ENCODE data around the gene ATXN7L1.
A peak's percentile ranks its signal among the peaks of the same experiment; 100 is the strongest.

ATXN7L1 gene

DNA sequence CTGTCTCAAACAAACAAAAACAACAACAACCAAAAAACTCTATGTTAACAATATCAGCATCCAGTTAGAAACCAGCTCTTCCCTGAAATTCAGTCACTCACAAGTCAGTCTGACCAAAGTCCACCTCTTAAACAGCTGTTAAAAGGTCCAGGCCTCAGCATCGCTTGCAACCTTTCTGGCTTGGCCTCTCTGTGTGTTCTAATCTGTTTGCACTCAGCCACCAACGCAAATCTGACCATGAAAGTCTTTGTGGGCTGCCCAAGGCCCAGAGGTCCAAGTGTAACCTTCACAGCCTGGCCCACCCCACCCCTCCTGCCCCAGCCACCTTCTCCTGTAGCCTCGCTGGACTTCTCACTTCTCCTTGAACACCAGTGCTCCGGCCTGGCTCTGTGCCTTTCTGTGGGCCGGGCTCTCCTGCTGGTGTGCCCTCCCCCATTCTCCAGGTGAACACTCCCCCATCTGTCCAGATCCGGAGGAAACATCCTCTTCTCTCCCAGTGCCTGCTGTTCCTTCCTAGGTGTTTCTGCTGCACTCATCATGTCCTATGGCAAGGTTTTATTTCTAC lies 222.9 kb downstream of the ATXN7L1 start:
- no peak for DNase-seq (ENCODE audit: low read depth in 2 of 3, low spot score in 2 of 3)

GRCh38 chr7:105652359-105652993 lies 223.9 kb downstream of the ATXN7L1 start:
- peak in 1 of 3 experiments; percentile 40 for DNase-seq (ENCODE audit: low read depth in 2 of 3, low spot score in 2 of 3)

GRCh38 chr7:105651798-105652197 lies 224.6 kb downstream of the ATXN7L1 start:
- no peak for DNase-seq (ENCODE audit: low read depth in 2 of 3, low spot score in 2 of 3)

DNA sequence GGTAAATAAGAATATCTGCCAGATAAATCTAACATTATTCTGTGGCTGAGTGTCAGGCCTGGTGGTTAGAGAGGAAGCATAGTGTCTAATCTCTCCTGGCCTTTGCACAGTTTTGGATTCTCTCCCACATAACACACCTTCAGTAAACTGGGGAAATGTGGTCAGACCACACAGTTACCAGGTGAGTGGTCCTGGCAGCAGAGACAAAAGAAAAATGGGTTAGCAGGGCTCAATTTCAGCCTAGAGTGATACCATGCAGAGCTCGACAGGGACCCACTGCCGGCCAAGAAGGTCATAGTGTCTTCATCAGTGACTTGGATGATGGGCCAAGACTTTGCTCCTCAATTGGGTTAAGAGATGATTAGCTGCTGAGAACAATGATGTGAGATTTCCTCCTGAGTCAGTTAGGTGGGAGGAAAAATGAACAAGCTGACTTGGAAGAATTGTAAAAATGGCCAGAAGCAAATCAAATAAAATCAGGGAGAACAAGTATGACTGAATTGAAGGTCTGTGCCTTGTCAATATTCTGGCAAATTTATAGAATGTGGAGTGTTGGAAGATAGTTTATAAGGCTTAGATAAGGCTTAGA lies 225.9 kb downstream of the ATXN7L1 start:
- no peak for DNase-seq (ENCODE audit: low read depth in 2 of 3, low spot score in 2 of 3)

GRCh38 chr7:105649727-105650381 lies 226.5 kb downstream of the ATXN7L1 start:
- DNase-seq (ENCODE audit: low read depth in 2 of 3, low spot score in 2 of 3): no peak

GRCh38 chr7:105648561-105649401 lies 227.6 kb downstream of the ATXN7L1 start:
- DNase-seq (ENCODE audit: low read depth in 2 of 3, low spot score in 2 of 3): no peak

DNA sequence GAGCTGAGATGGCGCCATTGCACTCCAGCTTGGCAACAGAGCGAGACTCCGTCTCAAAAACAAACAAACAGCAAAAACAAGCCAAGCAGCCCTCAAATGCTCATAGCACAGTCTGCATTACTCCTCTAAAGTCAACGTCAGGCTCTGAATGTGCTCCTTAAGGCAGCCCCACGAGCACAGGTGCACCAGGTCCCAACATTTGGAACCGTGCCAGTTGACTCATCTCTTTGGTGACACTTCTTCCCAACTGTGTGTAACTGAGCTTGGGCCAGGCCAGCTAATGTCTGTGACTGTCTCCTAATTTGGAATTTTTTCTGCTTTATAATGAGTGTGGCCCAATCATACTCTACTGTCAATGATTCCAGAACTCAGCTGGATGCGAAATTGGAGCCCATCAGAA lies 228.8 kb downstream of the ATXN7L1 start:
- DNase-seq (ENCODE audit: low read depth in 2 of 3, low spot score in 2 of 3): no peak

- DNase-seq (ENCODE audit: low read depth in 2 of 3, low spot score in 2 of 3): no peak
Measured at GRCh38 chr7:105644937-105645336, 231.5 kb downstream of the ATXN7L1 start.

GRCh38 chr7:105643851-105644250 lies 232.5 kb downstream of the ATXN7L1 start:
- DNase-seq (ENCODE audit: low read depth in 2 of 3, low spot score in 2 of 3): no peak

- no peak for DNase-seq (ENCODE audit: low read depth in 2 of 3, low spot score in 2 of 3)
Measured at GRCh38 chr7:105643384-105643783, 233.0 kb downstream of the ATXN7L1 start.

DNA sequence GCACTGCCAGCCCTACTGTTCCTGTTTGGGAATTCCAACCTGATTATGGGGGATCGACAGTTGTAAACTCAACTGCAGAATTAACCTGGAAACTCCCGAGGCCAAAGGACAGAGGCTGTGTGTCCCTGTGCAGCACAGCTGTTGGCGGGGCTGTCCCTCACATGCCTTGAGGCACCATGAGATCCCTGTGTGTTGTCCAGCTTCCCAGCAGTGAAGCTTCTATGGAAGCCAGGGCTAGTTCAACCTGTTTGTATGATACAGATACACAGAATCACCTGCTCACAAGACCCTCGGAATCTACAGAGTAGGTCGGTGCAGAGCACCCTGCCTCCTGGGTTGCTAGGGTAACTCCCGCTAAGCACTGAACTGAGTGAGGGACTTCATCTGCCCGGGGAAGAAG lies 234.1 kb downstream of the ATXN7L1 start:
- DNase-seq (ENCODE audit: low read depth in 2 of 3, low spot score in 2 of 3): no peak

- DNase-seq (ENCODE audit: low read depth in 2 of 3, low spot score in 2 of 3): no peak
Measured at GRCh38 chr7:105640956-105641810, 235.2 kb downstream of the ATXN7L1 start.

- no peak for DNase-seq (ENCODE audit: low read depth in 2 of 3, low spot score in 2 of 3)
Measured at GRCh38 chr7:105639667-105640493, 236.5 kb downstream of the ATXN7L1 start.

- no peak for DNase-seq (ENCODE audit: low read depth in 2 of 3, low spot score in 2 of 3)
Measured at GRCh38 chr7:105638902-105639495, 237.4 kb downstream of the ATXN7L1 start.

GRCh38 chr7:105638334-105638733 lies 238.1 kb downstream of the ATXN7L1 start:
- DNase-seq (ENCODE audit: low read depth in 2 of 3, low spot score in 2 of 3): no peak

DNA sequence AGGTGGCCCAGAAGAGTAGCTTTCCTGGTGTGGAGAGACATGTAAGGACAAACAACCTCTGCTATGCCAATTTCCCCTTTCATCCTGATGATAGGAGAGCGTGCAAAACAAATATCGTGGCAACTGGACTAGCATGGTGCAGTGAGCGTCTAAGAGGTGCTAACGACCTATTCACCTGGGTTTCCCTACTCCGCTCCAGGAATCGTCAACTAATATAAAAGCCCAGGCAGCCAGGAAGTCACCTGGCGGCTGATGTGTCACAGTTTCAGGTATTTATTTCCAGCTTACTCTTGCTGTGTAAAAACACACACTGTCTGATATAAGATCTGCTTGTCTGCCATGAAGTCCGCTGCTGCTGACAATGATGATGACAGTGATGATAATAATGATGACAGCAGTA lies 238.6 kb downstream of the ATXN7L1 start:
- DNase-seq (ENCODE audit: low read depth in 2 of 3, low spot score in 2 of 3): no peak

DNA sequence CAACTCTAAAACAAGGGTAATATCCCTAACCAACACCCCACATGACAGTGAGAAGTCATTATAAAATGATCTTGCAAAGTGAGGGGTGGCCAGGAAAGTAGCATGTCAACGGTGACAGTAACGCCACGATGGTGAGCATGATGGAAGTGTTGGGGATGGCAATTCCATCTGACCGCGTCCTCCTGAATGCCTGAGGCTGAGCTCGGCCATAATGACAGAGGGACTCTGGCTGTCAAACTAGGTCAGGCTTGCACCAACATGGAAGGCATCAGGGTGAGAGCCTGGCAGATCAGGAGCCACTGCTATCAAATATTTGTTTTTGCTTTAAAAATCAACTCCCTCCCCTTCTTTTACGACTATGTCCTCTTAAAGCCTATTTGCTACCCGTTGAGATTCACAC lies 239.4 kb downstream of the ATXN7L1 start:
- DNase-seq (ENCODE audit: low read depth in 2 of 3, low spot score in 2 of 3): no peak

DNA sequence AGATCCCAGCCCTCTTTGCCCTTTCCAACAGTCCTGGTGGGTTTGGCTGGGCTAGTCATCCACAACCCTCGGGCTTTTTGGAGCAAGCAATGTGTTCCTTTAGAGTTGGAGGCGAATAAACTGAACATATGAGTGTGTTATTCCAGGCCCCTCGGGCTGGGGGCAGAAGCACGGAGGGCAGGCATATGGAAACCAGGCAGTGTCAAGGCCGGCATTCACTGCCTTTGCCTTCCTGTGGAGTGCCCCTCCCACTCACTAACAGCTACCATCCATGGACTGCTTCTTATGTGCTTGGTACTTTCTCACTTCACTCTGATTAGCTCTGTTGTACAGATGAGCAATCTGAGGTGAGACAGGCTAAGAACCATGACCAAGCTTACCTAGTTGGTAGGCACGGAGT lies 241.2 kb downstream of the ATXN7L1 start:
- no peak for DNase-seq (ENCODE audit: low read depth in 2 of 3, low spot score in 2 of 3)

DNA sequence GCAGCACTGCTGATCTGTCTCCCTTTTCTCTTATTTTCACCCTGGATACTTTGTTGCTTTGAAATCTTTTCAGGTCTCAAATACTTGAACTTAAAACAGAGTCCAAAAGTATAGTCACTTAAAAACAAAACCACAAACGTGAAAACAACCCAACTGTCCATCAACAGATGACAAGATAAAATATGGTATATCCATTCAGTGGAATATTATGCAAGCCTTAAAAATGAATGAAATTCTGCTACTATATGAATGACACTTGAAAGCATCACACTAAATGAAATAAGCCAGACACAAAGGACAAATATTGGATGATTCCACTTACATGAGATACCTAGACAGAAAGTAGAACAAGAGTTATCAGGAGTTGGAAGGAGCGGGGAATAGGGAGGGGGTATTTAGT lies 250.4 kb downstream of the ATXN7L1 start:
- DNase-seq (ENCODE audit: low read depth in 2 of 3, low spot score in 2 of 3): no peak
